ENCODE measurements around the gene RNU7-1.

GRCh38 chr12:6936636-6937480 is 6.8 kb upstream of the RNU7-1 start:
- no peak for TF ChIP-seq RCOR1 (IDR thresholded peaks at IDR 0.05; ENCODE audit: insufficient replicate concordance, low read length)
- no peak for TF ChIP-seq CTCF (conservative IDR thresholded peaks at IDR 0.05; ENCODE audit: low read depth, low read length)
- no peak for TF ChIP-seq CEBPB (IDR thresholded peaks at IDR 0.05; ENCODE audit: low read depth, low read length)
- no peak for TF ChIP-seq POLR2A (IDR thresholded peaks at IDR 0.05; ENCODE audit: low read depth, low read length)
- TF ChIP-seq RAD21 (IDR thresholded peaks at IDR 0.05; ENCODE audit: low read length): no peak
- no peak for TF ChIP-seq FOS (IDR thresholded peaks at IDR 0.05; ENCODE audit: low read depth, low read length)
- no peak for TF ChIP-seq SMC3 (IDR thresholded peaks at IDR 0.05; ENCODE audit: low read depth, low read length)
- no peak for TF ChIP-seq BHLHE40 (IDR thresholded peaks at IDR 0.05; ENCODE audit: low read depth, low read length)
- no peak for TF ChIP-seq ELK1 (IDR thresholded peaks at IDR 0.05; ENCODE audit: borderline replicate concordance, low read depth, low read length)
- TF ChIP-seq MAFK (IDR thresholded peaks at IDR 0.05; ENCODE audit: low read depth, low read length): no peak
- TF ChIP-seq MXI1 (IDR thresholded peaks at IDR 0.05; ENCODE audit: borderline replicate concordance, low read depth, low read length): no peak
- TF ChIP-seq RFX5 (IDR thresholded peaks at IDR 0.05; ENCODE audit: low read depth, low read length): no peak
- no peak for TF ChIP-seq MAZ (IDR thresholded peaks at IDR 0.05; ENCODE audit: borderline replicate concordance, low read depth, low read length)

Measured in IMR-90 (cell line).